ENCODE measurements around the gene MAGEA4.

Gene MAGEA4

DNA sequence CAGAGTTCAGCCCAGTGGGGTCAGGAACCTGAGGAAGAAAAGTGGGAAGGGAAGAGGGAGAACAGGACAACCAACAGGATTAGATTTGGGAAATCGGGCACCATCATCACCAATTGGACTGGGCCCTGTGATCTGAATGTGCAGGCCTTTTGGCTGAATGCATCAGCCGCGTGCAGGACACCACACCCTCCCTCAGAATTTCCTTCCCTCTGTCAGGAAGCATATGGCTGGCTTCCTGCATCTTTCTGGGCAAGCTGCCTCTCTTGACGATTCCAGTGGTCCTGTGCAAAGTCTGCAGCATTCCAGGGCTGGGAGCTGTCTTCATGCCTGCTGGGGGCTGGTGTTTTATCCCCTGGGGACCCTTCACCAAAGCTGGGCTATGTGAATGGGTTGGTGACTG, 16.4 kb downstream of the MAGEA4 start:
- no peak for DNase-seq

DNA sequence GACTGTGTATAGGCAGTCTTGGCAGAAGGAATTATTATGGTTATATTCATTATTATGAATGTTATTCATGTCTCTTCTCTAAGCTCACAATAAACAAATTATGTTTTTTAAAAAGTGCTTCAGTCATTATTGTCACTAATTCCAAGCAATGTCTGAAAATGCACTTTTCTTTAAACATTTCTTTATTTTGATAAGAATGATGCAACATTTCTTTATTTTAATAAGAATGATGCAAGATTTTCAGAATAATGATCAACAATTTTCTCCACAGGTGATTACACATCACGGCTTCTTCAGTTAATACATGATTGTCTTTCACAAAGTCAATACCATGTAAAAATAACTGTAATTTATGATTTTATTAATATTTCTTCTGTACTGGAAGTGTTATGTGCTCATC, 22.7 kb downstream of the MAGEA4 start:
- no peak for DNase-seq

DNA sequence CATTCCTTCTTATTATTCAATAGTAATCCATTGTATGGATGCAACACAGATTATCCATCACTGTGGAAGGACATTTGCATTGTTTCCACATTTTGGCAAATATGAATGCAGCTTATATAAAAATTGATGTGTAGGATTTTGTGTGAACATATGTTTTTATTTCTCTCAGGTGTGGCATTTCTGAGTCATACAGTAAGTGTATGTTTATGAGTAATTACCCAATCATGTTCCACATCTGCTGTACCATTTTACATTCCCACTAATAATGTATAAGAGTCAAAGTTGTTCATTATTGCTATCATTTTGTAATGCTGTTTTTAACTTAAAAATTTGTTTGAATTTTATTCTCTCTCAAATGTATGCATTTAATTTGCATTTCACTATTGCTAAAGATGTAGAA, 25.5 kb downstream of the MAGEA4 start:
- DNase-seq, result no peak

DNA sequence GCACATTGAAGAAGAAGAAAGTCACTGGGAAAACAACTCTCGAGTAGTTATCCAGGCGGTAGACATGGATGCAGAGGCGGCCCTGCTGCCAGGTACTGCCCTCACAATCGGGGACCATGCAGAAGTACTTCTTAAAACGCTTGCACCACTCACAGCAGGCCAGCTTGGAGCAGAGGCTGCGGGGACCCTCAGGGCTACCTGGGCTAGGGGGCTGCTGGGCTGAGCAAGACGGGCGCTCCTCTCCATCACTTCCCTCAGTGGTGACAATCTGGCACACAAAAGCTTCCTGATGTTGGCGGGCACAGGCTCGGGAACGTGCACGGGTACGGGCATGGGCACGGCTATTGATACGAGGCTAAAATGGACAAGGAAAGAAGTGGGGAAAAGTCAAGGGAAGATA, 42.0 kb downstream of the MAGEA4 start:
- DNase-seq, result no peak

DNA sequence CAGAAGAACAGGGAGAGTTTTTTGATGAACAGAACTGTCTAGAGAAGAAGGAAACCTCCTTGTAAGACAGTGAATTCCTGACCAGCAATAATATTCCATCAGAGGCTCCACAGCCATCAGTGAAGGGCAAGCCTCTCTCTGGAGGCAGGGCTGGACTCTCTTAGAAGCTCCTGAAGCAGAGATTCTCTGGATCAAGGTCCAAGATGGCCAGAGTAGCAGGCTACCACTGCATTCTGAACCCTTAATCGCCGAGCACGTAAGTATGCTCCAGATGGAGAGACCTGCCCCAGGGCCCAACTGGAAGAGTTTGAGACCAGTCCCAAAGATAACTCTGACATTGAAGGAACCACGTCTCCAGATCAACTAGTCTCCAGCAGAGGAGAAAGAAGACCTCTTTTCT, 45.4 kb downstream of the MAGEA4 start:
- no peak for DNase-seq

DNA sequence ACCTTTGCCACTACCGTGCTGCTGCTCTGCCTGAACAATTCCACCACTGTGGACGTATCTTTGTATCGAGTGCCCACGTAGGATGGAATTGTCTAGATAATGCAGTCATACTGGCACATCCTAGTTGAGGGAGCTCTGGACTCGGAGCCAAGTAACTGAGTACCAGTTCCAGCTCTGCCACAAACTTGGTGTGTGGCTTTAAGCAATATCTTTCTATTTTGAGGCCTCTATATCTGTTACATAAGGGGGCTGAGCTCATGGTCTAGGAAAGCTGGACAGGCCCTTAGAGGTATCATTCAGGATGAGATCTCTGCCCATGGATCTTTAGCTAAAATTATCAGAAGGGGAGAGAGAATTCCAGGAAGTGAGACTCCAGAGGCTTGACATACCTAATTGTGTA, 49.3 kb downstream of the MAGEA4 start:
- no peak for DNase-seq

DNA sequence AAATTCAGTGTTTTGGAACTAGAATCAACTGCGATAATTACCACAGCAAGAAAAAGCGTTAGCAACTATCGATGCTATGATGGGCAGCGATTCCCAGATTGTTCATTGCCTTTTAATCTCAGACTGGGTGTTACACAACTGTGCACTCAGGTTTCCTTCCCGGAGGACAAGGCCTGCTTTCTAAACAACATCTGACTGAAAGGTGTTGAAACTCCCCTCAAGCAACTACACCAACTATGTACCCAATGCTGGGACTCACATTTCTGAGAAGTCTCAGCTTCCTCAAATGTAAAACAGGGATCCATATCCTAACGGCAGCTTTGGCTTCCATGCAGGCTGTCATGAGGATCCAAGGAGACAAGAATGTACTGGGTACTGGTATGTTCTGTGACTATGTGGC, 53.5 kb downstream of the MAGEA4 start:
- no peak for DNase-seq

DNA sequence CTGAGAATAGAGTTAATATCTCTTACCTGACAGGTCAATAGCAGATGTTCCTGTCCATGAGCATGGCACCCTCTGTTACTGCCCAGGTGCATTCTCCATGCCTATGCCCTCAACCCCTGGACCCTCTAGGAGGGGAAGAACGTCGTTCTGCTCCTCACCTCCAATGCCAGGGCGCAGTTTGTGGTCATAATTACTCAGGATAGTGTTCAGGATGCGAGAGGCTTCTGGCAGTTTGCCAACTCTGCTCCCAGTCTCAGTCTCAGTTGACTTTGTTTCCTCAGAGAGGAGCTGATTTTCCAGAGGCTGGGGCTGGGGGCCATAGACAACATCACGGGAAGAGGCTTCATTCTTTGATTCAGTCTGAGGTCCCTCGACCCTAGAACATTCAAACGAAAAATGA, 57.3 kb downstream of the MAGEA4 start:
- no peak for DNase-seq

DNA sequence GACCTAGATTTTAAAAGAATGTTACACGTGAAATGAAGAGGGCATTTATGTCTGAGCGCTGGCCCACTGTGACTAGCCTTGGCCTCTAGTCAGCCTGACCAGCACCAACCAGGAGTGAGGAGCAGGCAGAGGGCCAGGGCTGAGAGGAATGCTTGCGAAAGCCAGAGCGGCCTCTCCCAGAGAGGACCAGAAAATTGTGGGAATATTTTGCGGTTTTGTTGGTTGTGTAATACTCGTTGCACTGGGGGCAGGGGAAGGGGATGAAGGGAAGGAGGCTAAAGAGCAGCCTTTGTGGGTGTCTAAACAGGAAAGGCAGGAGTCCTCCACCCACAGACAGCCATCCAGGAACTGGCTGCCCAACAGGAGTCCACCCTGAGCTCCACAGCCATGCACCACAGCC, 58.0 kb downstream of the MAGEA4 start:
- DNase-seq, result no peak

DNA sequence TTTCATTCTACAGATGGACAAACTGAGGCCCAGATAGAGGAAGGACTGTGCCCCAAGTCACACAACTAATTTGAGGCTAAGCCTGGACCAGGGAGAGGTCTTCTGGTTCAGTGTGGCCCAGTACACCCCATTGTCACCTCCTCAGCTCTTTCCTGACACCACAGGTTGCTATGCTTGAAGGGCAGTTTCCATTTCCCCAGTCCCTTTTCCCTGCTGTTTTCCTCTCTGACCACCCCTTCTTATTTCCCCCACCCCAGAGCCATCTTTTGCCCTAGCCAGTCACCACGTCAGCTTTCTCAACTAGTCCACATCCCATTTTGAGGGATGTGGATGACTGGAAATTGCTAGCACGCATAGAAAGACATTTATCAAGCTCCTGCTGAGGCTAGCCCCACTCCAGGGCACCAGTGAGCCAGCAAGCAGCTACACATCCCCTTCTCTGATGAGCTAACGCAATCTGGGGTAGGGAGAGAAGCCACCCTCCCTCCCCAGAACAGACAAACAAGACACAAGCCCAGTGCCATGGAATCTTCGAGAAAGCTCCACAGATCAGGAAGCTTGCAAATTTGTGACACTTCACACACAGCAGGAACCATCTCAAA, 60.5 kb downstream of the MAGEA4 start:
- no peak for DNase-seq

DNA sequence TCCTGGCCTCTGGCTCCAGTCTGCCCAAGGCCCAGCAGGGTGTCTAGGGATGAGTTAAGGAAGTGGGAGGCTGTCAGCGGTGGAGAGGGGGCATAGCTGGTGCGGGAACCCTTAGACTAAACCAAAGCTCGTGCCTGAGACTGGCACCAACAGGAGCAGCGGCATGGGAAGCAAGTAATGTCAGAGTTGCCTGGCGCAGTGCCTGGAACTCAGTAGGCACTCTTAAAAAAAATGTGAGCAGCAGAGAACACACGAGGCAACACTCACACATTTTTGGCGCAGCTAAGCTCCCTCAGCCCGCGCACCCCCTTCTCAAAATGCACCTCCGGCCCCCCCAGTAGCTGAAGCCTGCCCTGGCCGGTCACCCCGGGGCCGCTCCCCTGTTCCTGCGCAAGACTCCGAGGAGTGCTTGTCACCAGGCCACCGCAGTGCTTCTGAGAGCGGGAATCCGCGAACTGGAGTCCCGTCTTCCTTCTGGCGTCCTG, 61.2 kb downstream of the MAGEA4 start:
- no peak for DNase-seq

All from inflammatory macrophage treated with lipopolysaccharide for 4 hours (primary cell).